Panc1 (cell line): ENCODE data around the gene DDIT3.
A peak's percentile ranks its signal among the peaks of the same experiment; 100 is the strongest.

Experiments used
- POLR2AphosphoS5 ChIP-seq: IDR thresholded peaks from 2 replicates; pipeline ENCODE4 v1.6.1; 2012; ENCODE audit warnings: mild to moderate bottlenecking, low read depth, low read length, moderate library complexity
- SIN3A ChIP-seq: IDR thresholded peaks from 2 replicates; pipeline ENCODE4 v1.6.1; 2012; ENCODE audit warnings: low read depth, mild to moderate bottlenecking, low read length, moderate library complexity, borderline replicate concordance; ENCODE audit not compliant: insufficient read depth
- TF ChIP-seq, protein P1 (sequence below): fragments of 450-650 bp; IDR thresholded peaks from 2 replicates; pipeline ENCODE4 v1.5.1; 2017; ENCODE audit warnings: mild to moderate bottlenecking
- TF ChIP-seq, protein P2 (sequence below), 2 experiments: IDR thresholded peaks; 2 replicates each; pipeline ENCODE4 v1.6.1; 2011 to 2012; ENCODE audit warnings: low read depth in 2 of 2, control low read depth in 1 of 2, low read length in 1 of 2, mild to moderate bottlenecking in 1 of 2, moderate library complexity in 1 of 2; ENCODE audit not compliant: insufficient read depth in 1 of 2

DNA sequence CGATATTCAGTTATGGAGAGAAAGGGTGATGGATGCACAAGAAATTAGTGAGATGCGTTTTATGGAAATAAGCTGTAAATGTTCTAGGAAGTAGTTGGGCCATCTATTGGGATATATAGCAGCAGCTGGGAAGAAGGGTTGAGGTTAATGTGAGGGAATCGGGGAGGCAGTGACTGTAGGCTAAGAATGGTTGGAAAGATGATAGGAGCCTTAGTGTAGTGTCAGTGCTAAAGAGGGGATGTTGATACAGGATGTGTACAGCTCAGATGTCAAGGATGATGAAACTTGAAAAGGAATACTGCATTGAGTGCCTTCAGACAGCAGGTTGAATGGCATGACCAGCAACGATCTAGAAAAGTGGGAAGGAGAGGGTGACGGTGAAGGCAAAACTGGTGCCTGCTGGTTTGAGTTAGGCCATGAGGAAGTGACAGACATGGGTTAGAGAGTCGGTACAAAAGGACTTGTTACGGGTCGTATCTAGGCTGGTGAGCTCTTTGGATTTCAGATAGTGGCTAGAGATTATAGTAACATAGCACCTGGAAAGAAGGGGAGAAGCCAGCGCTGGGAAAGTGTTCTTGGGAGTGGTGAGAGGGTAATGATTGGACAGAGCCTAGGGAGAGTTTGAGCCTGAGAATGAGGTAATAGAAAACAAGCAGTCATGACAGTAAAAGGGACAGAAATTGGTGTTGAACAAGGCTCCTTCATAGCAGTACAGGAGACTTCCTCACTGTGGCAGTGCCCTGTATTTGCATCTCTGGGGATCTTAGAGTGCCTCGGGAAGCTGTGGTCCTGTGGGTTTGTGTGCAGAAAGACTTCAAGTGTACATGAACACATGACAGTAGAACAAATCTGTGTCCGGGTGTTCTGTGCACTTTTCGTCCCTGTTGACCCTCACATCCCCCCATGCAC lies 22.8 kb downstream of the DDIT3 start:
- TF ChIP-seq, protein P1, sequence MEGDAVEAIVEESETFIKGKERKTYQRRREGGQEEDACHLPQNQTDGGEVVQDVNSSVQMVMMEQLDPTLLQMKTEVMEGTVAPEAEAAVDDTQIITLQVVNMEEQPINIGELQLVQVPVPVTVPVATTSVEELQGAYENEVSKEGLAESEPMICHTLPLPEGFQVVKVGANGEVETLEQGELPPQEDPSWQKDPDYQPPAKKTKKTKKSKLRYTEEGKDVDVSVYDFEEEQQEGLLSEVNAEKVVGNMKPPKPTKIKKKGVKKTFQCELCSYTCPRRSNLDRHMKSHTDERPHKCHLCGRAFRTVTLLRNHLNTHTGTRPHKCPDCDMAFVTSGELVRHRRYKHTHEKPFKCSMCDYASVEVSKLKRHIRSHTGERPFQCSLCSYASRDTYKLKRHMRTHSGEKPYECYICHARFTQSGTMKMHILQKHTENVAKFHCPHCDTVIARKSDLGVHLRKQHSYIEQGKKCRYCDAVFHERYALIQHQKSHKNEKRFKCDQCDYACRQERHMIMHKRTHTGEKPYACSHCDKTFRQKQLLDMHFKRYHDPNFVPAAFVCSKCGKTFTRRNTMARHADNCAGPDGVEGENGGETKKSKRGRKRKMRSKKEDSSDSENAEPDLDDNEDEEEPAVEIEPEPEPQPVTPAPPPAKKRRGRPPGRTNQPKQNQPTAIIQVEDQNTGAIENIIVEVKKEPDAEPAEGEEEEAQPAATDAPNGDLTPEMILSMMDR: no peak
- TF ChIP-seq, protein P2, sequence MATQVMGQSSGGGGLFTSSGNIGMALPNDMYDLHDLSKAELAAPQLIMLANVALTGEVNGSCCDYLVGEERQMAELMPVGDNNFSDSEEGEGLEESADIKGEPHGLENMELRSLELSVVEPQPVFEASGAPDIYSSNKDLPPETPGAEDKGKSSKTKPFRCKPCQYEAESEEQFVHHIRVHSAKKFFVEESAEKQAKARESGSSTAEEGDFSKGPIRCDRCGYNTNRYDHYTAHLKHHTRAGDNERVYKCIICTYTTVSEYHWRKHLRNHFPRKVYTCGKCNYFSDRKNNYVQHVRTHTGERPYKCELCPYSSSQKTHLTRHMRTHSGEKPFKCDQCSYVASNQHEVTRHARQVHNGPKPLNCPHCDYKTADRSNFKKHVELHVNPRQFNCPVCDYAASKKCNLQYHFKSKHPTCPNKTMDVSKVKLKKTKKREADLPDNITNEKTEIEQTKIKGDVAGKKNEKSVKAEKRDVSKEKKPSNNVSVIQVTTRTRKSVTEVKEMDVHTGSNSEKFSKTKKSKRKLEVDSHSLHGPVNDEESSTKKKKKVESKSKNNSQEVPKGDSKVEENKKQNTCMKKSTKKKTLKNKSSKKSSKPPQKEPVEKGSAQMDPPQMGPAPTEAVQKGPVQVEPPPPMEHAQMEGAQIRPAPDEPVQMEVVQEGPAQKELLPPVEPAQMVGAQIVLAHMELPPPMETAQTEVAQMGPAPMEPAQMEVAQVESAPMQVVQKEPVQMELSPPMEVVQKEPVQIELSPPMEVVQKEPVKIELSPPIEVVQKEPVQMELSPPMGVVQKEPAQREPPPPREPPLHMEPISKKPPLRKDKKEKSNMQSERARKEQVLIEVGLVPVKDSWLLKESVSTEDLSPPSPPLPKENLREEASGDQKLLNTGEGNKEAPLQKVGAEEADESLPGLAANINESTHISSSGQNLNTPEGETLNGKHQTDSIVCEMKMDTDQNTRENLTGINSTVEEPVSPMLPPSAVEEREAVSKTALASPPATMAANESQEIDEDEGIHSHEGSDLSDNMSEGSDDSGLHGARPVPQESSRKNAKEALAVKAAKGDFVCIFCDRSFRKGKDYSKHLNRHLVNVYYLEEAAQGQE (IDR thresholded peaks at IDR 0.05; ENCODE audit: insufficient read depth in 1 of 2, low read depth in 2 of 2, low read length in 1 of 2): no peak
- peak; percentile 44 for TF ChIP-seq POLR2AphosphoS5
- TF ChIP-seq SIN3A: no peak
